ENCODE data around the gene ID3.

The ID3 gene

DNA sequence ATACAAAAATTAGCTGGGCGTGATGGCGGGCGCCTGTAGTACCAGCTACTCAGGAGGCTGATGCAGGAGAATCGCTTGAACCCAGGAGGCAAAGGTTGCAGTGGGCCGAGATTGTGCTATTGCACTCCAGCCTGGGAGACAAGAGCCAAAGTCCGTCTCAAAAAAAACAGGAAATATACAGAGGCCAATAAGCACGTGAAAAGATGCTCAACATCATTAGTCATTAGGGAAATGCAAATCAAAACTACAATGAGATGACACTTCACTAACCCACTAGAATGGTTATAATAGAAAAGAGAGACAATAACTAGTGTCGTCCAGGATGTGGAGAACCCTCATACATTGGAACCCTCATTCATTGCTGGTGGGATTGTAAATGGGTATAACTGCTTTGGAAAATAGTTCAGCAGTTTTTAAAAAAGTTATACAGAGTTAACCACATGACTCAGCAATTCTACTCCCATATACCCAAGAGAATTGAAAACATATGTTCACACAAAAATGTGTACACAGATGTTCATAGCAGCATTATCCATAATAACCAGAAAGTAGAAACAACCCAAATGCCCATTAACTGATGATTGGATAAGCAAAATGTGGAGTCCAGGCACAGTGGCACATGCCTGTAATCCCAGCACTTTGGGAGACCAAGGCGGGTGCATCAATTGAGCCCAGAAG lies 21.9 kb downstream of the ID3 start:
- H3K4me1 ChIP-seq (ENCODE audit: control insufficient read depth, insufficient read depth, low read length): peaks cover 11% of the 10 kb centered on the region
- no peaks in the 10 kb centered on the region for H3K36me3 ChIP-seq (ENCODE audit: insufficient read depth, low read length)

DNA sequence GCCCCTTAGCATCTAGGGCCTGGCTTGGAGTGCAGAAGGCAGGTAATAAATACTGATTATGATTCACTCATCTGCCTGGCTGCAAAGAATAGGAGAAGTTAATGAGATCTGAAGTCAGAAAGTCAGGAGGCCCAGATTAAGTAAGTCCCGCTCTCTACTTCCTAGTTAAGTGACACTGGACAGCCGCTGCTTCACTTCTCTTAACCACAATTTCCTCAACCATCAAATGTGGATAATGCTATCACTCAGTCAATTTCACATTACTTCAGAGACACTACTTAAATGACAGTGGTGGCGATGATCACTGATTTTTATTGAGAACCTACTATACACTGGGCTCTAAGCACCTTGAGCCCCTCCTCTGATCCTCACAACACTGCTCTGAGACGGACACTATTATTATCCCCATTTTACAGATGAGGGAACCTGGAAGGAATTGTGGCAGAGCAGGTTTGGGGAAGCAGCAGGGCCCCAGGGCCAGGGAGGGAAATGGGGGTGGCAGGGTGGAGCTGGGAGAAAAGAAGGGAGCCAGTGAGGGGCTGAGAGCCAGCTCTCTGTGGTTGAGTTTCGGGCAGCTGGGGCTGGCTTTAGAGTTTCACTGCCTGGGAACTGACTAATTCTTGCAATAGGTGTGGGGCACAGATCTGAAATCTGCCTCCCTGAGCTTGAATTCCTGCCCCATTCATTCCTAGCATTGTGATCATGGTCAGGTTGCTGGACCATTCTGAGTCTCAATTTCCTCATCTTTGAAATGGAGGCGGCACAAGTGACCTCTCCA lies 25.9 kb downstream of the ID3 start:
- H3K4me3 ChIP-seq (ENCODE audit: low read length): no peak overlapping the region
- no peaks in the 10 kb centered on the region for H3K27me3 ChIP-seq (ENCODE audit: control insufficient read depth, insufficient read depth, low read length)
- H3K36me3 ChIP-seq (ENCODE audit: insufficient read depth, low read length): no peaks in the 10 kb centered on the region
- peaks cover 38% of the 10 kb centered on the region for H3K4me1 ChIP-seq (ENCODE audit: control insufficient read depth, insufficient read depth, low read length)
- no peak overlapping the region for H3K4me2 ChIP-seq (ENCODE audit: low read length)
- no peak overlapping the region for H3K9ac ChIP-seq (ENCODE audit: low read depth, low read length)
- no peaks in the 10 kb centered on the region for H3K9me3 ChIP-seq (replicated peaks; ENCODE audit: low read length)

More for the DNA sequence above, 21.9 kb downstream of the ID3 start:
- Histone ChIP-seq H3K4me3 (ENCODE audit: low read length) (no peak overlapping the region), H3K4me2 (ENCODE audit: low read length) (peak overlapping the region; percentile 12), H3K9me3 (replicated peaks; ENCODE audit: low read length) (no peaks in the 10 kb centered on the region), H3K27me3 (ENCODE audit: control insufficient read depth, insufficient read depth, low read length) (no peaks in the 10 kb centered on the region), H3K9ac (ENCODE audit: low read depth, low read length) (no peak overlapping the region)

DNA sequence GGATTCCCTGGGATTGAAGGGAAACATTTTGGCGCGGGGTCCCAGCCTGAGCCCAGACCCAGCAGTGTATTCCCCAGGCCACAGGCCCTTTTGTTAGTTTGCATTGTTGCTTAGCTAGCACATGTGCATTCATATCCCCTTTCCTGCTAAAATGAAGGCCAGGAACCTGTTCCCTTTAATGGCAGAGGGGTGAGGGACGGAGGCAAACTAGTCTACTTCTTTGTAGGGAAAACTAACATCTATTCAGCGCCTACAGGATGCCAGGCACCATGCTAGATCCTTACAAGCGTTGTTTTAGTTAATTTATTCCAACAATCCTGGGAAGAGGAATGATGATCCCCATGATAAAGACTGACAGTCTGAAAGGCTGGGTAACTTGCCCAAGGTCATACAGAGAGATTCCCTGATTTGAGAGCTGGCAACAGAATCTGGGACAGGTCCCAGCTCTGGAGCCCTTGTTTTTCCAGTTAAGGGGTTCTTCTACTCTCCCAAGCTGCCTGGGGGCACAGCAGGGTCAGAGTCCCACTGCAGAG lies 27.7 kb downstream of the ID3 start:
- Histone ChIP-seq H3K4me1 (ENCODE audit: control insufficient read depth, insufficient read depth, low read length) (peaks cover 37% of the 10 kb centered on the region), H3K36me3 (ENCODE audit: insufficient read depth, low read length) (no peaks in the 10 kb centered on the region), H3K27me3 (ENCODE audit: control insufficient read depth, insufficient read depth, low read length) (no peaks in the 10 kb centered on the region), H3K9ac (ENCODE audit: low read depth, low read length) (peak overlapping the region; percentile 37), H3K9me3 (replicated peaks; ENCODE audit: low read length) (no peaks in the 10 kb centered on the region), H3K4me2 (ENCODE audit: low read length) (peak overlapping the region; percentile 81), H3K4me3 (ENCODE audit: low read length) (peak overlapping the region; percentile 62)

DNA sequence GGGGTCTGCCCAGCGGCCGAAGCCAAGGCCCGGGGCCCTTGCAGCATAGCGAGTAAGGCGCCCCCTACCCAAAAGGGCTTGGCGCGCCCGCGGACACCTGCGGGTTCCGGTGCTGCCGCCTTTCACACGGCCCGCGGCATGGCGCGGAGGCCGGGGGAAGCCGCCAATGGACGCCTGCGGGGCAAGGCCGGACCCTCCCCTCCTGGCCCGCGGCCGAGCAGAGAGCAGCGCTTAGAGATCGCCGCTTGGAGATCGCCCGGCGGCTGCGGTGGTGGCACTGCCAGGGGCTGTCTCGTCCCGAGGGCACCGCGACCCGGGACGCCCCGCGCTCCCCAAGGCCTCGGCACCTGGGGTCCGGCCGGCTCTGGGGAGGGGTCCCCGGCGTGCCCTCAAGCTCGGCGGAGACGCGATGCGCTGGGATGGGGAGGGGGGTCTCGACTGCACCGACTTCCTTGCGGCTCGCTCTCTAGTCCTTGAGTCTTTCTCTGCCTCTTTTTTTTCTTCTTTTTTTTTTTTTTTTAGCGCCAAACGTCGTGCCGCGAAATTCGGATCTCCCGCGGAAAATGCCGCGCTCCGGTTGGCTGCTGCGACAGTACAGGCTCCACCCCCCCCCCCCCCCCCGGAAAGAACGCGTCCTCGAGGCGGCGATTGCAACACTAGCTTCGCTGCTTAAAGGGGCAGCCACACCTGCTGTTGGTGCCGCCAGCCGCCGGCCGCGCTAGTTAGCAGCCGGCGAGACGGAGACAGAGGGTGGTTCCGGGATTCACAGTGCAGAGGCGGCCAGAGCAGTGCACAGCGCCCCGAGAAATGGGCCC lies 28.3 kb downstream of the ID3 start, which contains the start of gene E2F2:
Gene E2F2 (minus strand): TSS at position 487 of the 815 bp plus-strand sequence. CDS start 440 bp downstream, at position 47.
- H3K36me3 ChIP-seq (ENCODE audit: insufficient read depth, low read length): no peaks in the 10 kb centered on the region
- peak within 1 kb of the TSS; percentile 81 for H3K4me2 ChIP-seq (ENCODE audit: low read length)
- H3K9me3 ChIP-seq (replicated peaks; ENCODE audit: low read length): no peaks in the 10 kb centered on the region
- no peaks in the 10 kb centered on the region for H3K27me3 ChIP-seq (ENCODE audit: control insufficient read depth, insufficient read depth, low read length)
- peaks cover 37% of the 10 kb centered on the region for H3K4me1 ChIP-seq (ENCODE audit: control insufficient read depth, insufficient read depth, low read length)
- H3K4me3 ChIP-seq (ENCODE audit: low read length): peak within 1 kb of the TSS; percentile 75
- H3K9ac ChIP-seq (ENCODE audit: low read depth, low read length): peak within 1 kb of the TSS; percentile 74

DNA sequence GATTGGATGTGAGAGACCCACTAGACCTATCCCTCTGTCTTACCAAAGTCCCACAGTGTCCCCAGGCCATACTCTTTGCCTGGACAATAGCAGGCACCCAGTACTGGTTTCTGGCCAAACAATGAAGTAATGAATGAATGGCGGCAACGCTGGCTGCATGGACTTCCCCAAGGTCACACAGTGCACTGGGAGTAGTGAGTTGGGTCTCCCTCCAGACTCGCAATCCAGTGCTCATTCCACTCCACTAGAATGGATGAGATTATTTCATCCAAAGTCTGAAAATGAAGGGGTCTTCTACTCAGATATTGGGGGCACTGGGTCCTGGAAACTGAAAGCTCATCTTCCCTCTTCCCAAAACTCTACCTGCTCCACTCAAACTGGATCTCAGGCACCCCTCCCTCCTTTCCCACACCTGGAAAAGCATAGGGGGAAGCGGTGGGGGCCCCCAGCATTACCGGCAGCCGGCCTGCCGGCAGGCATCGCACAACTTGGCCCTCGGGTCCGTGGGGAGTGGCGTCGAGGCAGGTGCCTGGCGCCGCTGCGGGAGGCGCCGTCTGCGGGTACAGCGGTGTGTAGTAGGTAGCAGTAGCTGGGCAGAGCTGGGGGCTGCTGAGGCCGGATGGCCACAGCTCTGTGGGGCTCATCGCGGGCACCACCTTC lies 29.1 kb downstream of the ID3 start:
- Histone ChIP-seq H3K4me3 (ENCODE audit: low read length) (peak overlapping the region; percentile 75), H3K9ac (ENCODE audit: low read depth, low read length) (peak overlapping the region; percentile 74), H3K4me2 (ENCODE audit: low read length) (peak overlapping the region; percentile 81), H3K4me1 (ENCODE audit: control insufficient read depth, insufficient read depth, low read length) (peaks cover 37% of the 10 kb centered on the region), H3K9me3 (replicated peaks; ENCODE audit: low read length) (no peaks in the 10 kb centered on the region), H3K36me3 (ENCODE audit: insufficient read depth, low read length) (no peaks in the 10 kb centered on the region), H3K27me3 (ENCODE audit: control insufficient read depth, insufficient read depth, low read length) (no peaks in the 10 kb centered on the region)

DNA sequence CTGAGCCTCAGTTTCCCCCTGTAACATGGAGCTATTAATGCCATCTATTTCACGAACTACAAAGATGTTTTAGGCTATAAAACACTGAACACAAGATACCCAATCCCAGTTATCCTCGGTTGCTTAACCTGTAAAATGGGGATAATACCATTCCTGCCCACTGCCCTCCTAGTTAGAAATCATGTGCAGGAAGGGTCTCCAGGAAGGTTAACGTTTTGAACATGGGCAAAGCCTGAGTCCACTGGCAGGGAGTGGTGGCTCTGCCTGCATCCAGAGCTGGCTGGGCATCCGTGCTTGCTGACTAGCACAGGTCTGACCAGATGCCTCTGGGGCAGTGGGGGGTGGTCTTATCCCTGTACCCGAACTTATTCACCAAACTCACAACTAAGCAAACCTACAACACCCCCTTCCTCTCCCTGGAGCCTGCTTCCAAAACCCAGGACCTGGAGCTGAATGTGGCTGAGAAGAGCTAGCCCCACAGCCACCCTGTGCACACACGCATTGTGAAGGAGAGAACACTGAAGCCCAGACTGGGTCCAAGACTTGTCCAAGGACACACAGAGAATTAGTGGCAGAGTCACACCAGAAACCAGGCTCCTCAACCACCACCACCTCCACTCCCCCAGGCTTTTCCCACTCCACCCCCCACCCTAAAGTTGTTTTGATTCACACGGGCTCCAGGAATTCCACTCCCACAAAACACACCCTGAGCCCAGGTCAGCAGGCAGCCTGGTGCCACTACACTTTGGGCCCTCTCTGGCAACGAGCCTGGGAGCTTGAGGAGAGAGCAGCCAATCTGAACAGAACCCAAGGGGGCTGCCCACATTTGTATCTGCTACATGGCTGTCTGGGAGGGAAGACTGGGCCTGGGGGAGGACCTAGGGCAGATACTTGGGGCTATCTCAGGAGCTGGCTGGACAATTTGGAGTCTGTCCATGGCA lies 29.9 kb downstream of the ID3 start:
- H3K27me3 ChIP-seq (ENCODE audit: control insufficient read depth, insufficient read depth, low read length): no peaks in the 10 kb centered on the region
- H3K9ac ChIP-seq (ENCODE audit: low read depth, low read length): peak overlapping the region; percentile 7
- H3K4me3 ChIP-seq (ENCODE audit: low read length): peak overlapping the region; percentile 75

DNA sequence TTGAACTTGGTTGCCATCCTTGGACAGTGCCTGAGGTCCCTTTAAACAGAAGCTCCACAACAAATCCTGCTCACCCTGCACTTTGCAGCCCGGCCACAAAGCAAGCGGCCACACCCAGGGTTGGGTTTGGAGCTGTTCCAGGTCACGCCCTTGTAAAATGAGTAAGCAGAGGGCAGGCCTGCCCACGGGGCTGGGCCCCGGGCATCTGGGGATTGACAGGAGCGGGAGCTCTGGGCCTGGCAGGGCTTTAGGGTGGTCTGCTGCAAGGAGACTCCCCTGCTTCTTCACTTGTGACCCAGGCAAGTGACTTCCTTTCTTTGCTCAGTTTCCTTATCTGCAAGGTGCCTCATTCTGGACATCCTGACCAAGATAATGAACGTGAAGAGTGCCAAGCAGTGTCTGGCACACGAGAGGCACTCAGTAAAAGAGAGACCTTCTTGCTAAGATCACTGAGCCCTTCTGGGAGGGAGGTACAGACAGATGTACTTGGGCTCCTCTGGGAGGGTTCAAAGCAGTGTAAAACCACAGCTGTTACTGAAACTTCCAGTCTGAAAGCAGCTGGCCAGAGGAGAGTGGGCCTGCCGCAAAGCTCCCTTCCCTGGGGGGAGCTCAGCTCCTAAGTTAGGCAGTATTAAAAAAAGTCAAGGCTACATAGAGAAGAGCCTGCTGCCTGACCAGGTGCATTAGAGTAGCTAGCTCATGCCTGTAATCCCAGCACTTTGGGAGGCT lies 30.9 kb downstream of the ID3 start:
- no peak overlapping the region for H3K4me3 ChIP-seq (ENCODE audit: low read length)
- no peaks in the 10 kb centered on the region for H3K36me3 ChIP-seq (ENCODE audit: insufficient read depth, low read length)

More for the DNA sequence above, 29.9 kb downstream of the ID3 start:
- Histone ChIP-seq H3K36me3 (ENCODE audit: insufficient read depth, low read length) (no peaks in the 10 kb centered on the region), H3K9me3 (replicated peaks; ENCODE audit: low read length) (no peaks in the 10 kb centered on the region), H3K4me2 (ENCODE audit: low read length) (peak overlapping the region; percentile 81), H3K4me1 (ENCODE audit: control insufficient read depth, insufficient read depth, low read length) (peaks cover 37% of the 10 kb centered on the region)

DNA sequence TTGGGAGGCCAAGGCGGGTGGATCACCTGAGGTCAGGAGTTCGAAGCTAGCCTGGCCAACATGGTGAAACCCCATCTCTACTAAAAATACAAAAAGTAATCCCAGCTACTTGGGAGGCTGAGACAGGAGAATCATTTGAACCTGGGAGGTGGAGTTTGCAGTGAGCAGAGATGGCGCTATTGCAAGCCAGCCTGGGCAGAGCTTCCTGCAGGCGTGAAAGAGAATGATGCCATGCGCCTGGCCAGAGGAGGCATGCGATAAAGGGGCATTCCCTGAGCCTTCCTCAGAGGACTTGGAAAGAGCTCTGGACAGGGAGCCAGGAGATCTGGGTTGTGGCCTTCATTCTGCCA lies 31.4 kb downstream of the ID3 start:
- Histone ChIP-seq H3K4me1 (ENCODE audit: control insufficient read depth, insufficient read depth, low read length) (peaks cover 37% of the 10 kb centered on the region), H3K36me3 (ENCODE audit: insufficient read depth, low read length) (no peaks in the 10 kb centered on the region), H3K9me3 (replicated peaks; ENCODE audit: low read length) (no peaks in the 10 kb centered on the region), H3K9ac (ENCODE audit: low read depth, low read length) (no peak overlapping the region), H3K4me3 (ENCODE audit: low read length) (no peak overlapping the region), H3K27me3 (ENCODE audit: control insufficient read depth, insufficient read depth, low read length) (no peaks in the 10 kb centered on the region), H3K4me2 (ENCODE audit: low read length) (peak overlapping the region; percentile 60)

More for the DNA sequence above, 30.9 kb downstream of the ID3 start:
- Histone ChIP-seq H3K4me2 (ENCODE audit: low read length) (peak overlapping the region; percentile 60), H3K27me3 (ENCODE audit: control insufficient read depth, insufficient read depth, low read length) (no peaks in the 10 kb centered on the region), H3K9ac (ENCODE audit: low read depth, low read length) (peak overlapping the region; percentile 6), H3K9me3 (replicated peaks; ENCODE audit: low read length) (no peaks in the 10 kb centered on the region), H3K4me1 (ENCODE audit: control insufficient read depth, insufficient read depth, low read length) (peaks cover 37% of the 10 kb centered on the region)

DNA sequence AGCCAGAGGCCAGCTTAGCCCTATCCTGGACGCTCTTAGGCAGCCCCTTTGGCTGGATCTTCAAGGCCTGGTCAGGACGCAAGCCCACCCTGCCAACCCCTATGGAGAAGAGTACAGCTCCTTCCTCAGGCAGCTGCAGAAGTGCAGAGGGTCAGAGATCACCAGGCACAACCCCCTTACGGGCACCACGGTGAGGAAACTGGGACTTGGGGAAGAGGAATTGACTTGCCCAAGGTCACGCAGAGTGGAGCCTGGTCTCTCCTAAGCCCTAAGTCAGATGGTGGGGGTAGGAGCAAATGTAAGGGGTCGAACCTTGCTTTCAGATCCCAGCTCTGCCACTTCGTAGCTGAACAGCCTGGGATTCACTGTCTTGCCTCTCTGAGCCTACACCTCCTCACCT lies 31.9 kb downstream of the ID3 start:
- no peaks in the 10 kb centered on the region for H3K36me3 ChIP-seq (ENCODE audit: insufficient read depth, low read length)
- H3K27me3 ChIP-seq (ENCODE audit: control insufficient read depth, insufficient read depth, low read length): no peaks in the 10 kb centered on the region
- H3K9ac ChIP-seq (ENCODE audit: low read depth, low read length): no peak overlapping the region
- H3K9me3 ChIP-seq (replicated peaks; ENCODE audit: low read length): no peaks in the 10 kb centered on the region
- peaks cover 37% of the 10 kb centered on the region for H3K4me1 ChIP-seq (ENCODE audit: control insufficient read depth, insufficient read depth, low read length)
- H3K4me3 ChIP-seq (ENCODE audit: low read length): no peak overlapping the region
- H3K4me2 ChIP-seq (ENCODE audit: low read length): no peak overlapping the region
